Measurements from ENCODE around the gene TINAGL1. TPM values are rescaled to one million over a fixed set of nuclear protein-coding genes. Genes with fewer than 3 reads are reported as not detected.

Gene TINAGL1
- total RNA-seq, 1 experiment from 2014 or later: 2.5 TPM

DNA sequence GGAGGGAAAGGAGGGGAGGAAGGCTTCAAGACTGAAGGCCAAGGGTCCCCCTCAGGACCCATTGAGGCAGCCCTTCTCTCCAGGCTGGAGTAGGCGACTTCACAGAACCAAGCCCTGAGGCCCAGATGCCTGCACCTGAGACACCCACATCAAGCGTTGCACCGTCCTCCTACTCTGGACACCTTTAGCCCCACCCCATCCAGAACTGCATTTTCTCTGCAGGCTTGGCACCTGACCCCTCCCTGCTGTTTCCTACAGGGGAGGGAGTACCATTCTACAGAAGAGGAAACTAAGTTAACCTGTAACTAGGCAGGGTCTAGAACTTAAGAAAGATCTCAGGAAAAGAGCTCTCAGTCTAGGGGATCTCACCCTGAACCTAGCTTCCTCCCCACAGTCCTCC, 56.3 kb downstream of the TINAGL1 start:
- Histone ChIP-seq H2BK20ac (ENCODE audit: low read depth, low read length, poor library complexity, severe bottlenecking) (no peak overlapping the region), H3K18ac (ENCODE audit: insufficient read length, low read depth, low read length) (no peak overlapping the region), H3K23ac (ENCODE audit: insufficient read length, low read depth, low read length) (no peak overlapping the region), H3K9ac (ENCODE audit: extremely low read depth, insufficient read length, low read length) (no peak overlapping the region), H3K4me2 (ENCODE audit: insufficient read depth, insufficient read length, low read length) (no peak overlapping the region), H4K20me1 (ENCODE audit: control insufficient read depth, insufficient read depth, insufficient read length) (no peaks in the 10 kb centered on the region), H3K27me3 (ENCODE audit: insufficient read depth, low read length) (no peaks in the 10 kb centered on the region), H3K79me1 (ENCODE audit: insufficient read depth, low read depth, low read length, poor library complexity, severe bottlenecking) (no peaks in the 10 kb centered on the region), H3K4ac (ENCODE audit: low read depth, low read length) (no peak overlapping the region), H3K23me2 (ENCODE audit: insufficient read length, low read depth, low read length, poor library complexity, severe bottlenecking) (no peaks in the 10 kb centered on the region), H2BK12ac (ENCODE audit: insufficient read length, low read depth, low read length) (no peak overlapping the region), H2BK120ac (ENCODE audit: low read depth, low read length, poor library complexity, severe bottlenecking) (no peak overlapping the region), H4K8ac (replicated peaks; ENCODE audit: insufficient read length, low read depth, low read length) (no peak overlapping the region), H2BK5ac (ENCODE audit: insufficient read length, low read length) (no peak overlapping the region), H2BK15ac (ENCODE audit: low read depth, low read length) (no peak overlapping the region), H3K9me3 (ENCODE audit: control insufficient read depth, low read depth, low read length) (no peaks in the 10 kb centered on the region), H3K14ac (ENCODE audit: insufficient read depth, low read length) (no peak overlapping the region), H3K79me2 (ENCODE audit: insufficient read depth, low read length) (no peaks in the 10 kb centered on the region), H3K4me1 (ENCODE audit: insufficient read depth, low read length) (no peaks in the 10 kb centered on the region), H3K27ac (ENCODE audit: insufficient read length, low read depth, low read length) (no peak overlapping the region), H3K56ac (ENCODE audit: insufficient read length, low read depth, low read length) (no peak overlapping the region), H4K91ac (ENCODE audit: insufficient read length, low read depth, low read length) (no peak overlapping the region), H4K5ac (ENCODE audit: insufficient read length, low read depth, low read length) (no peak overlapping the region), H2AFZ (ENCODE audit: low read length) (no peak overlapping the region), H3T11ph (ENCODE audit: low read length) (no peak overlapping the region), H2AK5ac (ENCODE audit: insufficient read length, low read length) (no peak overlapping the region)
- Mint-ChIP-seq H3K4me3 (no peak overlapping the region; a peak in 1 of 5 replicates), H3K4me1 (no peaks in the 10 kb centered on the region), H3K27ac (no peak overlapping the region), H3K9me3 (no peaks in the 10 kb centered on the region), H3K27me3 (ENCODE audit: low read depth) (no peaks in the 10 kb centered on the region), H3K36me3 (ENCODE audit: insufficient read depth in 1 of 3, low read depth in 3 of 3) (peaks cover 5 to 30% (median 24%) of the 10 kb centered on the region in 3 experiments; a peak in 6 of 7 replicates)
- TF ChIP-seq, protein P1, sequence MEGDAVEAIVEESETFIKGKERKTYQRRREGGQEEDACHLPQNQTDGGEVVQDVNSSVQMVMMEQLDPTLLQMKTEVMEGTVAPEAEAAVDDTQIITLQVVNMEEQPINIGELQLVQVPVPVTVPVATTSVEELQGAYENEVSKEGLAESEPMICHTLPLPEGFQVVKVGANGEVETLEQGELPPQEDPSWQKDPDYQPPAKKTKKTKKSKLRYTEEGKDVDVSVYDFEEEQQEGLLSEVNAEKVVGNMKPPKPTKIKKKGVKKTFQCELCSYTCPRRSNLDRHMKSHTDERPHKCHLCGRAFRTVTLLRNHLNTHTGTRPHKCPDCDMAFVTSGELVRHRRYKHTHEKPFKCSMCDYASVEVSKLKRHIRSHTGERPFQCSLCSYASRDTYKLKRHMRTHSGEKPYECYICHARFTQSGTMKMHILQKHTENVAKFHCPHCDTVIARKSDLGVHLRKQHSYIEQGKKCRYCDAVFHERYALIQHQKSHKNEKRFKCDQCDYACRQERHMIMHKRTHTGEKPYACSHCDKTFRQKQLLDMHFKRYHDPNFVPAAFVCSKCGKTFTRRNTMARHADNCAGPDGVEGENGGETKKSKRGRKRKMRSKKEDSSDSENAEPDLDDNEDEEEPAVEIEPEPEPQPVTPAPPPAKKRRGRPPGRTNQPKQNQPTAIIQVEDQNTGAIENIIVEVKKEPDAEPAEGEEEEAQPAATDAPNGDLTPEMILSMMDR (conservative IDR thresholded peaks at IDR 0.05): no peak
- WGBS (ENCODE audit: extremely low coverage, insufficient read length, low lambda C conversion rate): no CpG with 5 or more reads among the region's 3 CpGs
- no peak for DNase-seq

Measured in H9 (cell line).